GM21447 (cell line): ENCODE measurements around the gene MAPKAPK3.
"Not testable (repeated sequence)": the region's sequence is repeated elsewhere in the genome, so short reads cannot be mapped to it uniquely, and the experiment has no call there.

Experiments used
- ATAC-seq: cut with Tn5 transposase; IDR thresholded peaks from one replicate; pipeline ENCODE4 v1.9.1; 2021; ENCODE audit not compliant: unreplicated experiment

Gene MAPKAPK3

GRCh38 chr3:50687127-50687751 is 70.3 kb downstream of the MAPKAPK3 start:
- no peak for ATAC-seq

DNA sequence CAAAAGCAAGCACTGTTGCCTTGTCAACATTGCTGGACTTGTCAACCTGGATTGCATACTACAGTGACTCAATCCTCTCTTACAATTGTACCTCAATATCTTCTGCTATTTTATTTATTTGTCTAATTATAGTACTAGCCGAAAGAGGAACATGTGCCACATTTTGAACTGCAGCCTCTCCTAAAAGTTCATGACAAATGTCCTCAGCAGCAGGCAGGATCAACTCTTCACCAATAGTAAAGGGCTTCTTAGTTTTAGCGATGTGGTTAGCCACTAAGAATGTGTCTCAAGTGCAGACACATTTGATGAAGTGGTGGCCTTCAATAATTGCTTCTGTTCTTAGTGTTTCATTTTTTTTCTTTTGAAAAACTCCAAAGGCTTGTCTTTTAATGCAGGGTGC is 71.0 kb downstream of the MAPKAPK3 start:
- no peak for ATAC-seq

DNA sequence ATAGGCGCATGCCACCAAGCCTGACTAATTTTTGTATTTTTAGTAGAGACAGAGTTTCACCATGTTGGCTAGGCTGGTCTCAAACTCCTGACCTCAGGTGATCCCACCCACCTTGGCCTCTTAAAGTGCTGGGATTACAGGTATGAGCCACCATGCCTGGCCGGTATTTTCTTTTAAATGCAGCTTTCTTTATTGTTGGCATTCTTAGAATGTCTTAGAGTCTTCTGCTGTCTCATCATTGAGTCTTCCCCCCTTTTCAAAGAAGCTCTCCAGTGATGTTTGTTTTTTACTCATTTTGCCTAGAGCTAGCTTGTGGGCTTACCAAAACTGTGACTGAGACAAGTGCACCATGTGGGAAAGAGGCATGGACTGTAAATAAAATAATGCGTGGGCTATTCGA is 71.7 kb downstream of the MAPKAPK3 start:
- not testable (repeated sequence) for ATAC-seq

- ATAC-seq: no peak
Measured at GRCh38 chr3:50689558-50689957, 72.6 kb downstream of the MAPKAPK3 start.

- no peak for ATAC-seq
Measured at GRCh38 chr3:50695031-50695430, 78.1 kb downstream of the MAPKAPK3 start.

DNA sequence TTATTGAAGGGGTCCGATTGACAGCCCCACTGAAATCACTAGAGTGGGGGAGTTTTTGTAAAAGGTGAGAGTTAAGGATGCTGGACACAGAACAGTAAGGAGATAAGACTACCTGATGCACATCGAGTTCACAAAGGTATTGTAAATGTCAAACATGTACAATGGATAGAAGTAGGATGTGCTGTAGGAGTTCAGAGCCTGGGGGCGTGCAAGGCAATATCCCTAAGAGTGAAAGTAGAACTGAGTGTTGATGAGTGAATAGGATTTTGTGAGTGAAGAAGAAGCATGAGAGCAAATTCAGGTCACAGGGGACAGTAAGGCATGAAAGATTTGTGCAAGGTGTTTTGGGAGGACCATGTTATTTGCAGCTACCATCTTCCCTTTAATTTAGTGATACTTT is 79.3 kb downstream of the MAPKAPK3 start:
- no peak for ATAC-seq

DNA sequence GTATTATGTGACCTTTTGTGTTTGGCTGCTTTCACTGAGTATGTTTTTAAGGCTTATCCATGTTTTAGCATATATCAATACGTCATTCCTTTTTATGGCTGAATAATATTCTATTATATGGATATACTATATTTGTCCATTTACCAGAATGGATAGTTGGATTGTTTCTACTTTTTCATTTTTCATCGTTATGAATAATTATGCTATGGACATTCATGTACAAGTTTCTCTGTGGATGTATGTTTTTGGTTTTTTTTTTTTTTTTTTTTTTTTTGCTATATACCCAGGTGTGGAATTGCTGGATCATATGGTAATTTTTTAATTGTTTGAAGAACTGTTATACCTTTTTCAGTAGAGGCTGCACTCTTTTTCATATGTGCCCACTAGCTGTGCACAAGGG is 81.3 kb downstream of the MAPKAPK3 start:
- ATAC-seq: no peak
